Hematopoietic multipotent progenitor cell treated with erythropoietin and hydrocortisone succinate and interleukin-3 and kit ligand, for 8 days (in vitro differentiated cells): ENCODE measurements around the gene SLIT3.

ENCODE experiments used
- DNase-seq: peaks from one replicate; pipeline ENCODE4 v3.0.0-alpha.2; 2015

The SLIT3 gene

DNA sequence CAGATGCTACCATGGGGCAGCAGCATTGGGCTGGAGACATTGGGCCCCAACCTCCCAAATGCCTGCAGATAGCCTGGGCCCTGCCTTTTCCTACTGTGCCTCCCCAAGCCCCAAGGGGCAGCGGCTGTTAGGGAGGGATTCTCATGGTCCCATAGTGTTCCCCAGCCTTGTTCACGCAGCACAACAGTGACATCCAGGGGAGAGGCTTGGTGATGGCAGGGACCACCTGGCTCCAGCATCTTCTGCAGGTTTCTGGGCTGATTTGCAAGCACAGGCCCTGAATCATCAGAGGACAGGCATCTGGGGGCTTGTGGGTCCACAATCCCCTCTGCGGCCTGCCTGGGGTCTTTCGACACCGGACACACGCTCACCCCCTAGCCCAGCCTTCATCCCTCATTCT lies 354.6 kb downstream of the SLIT3 start:
- DNase-seq = peak; percentile 55

- DNase-seq = peak; percentile 53
Observed at GRCh38 chr5:168944004-168944403, 356.9 kb downstream of the SLIT3 start.

GRCh38 chr5:168943091-168943884 lies 357.7 kb downstream of the SLIT3 start:
- DNase-seq = no peak

GRCh38 chr5:168941901-168942300 lies 359.0 kb downstream of the SLIT3 start:
- peak; percentile 40 for DNase-seq

DNA sequence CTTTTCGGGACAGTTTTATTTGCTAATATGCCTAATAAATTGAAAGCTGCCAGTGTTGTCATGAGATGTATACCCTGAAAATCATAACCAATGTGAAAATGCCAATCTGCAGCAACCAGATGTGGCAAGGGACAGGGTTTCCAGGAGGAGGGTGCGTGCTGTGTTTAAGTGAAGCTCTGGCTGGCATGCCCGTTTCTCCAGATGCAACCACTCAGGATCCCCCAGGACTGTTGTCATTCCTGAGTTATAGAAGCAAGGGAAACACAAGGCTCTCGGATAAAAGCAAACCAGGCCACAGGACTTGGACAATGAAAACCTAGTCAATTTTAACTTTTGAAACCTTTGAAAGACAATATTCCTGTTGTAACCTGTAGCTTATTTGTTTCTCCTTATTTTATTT lies 360.2 kb downstream of the SLIT3 start:
- DNase-seq = no peak

- no peak for DNase-seq
Observed at GRCh38 chr5:168939887-168940544, 360.9 kb downstream of the SLIT3 start.

DNA sequence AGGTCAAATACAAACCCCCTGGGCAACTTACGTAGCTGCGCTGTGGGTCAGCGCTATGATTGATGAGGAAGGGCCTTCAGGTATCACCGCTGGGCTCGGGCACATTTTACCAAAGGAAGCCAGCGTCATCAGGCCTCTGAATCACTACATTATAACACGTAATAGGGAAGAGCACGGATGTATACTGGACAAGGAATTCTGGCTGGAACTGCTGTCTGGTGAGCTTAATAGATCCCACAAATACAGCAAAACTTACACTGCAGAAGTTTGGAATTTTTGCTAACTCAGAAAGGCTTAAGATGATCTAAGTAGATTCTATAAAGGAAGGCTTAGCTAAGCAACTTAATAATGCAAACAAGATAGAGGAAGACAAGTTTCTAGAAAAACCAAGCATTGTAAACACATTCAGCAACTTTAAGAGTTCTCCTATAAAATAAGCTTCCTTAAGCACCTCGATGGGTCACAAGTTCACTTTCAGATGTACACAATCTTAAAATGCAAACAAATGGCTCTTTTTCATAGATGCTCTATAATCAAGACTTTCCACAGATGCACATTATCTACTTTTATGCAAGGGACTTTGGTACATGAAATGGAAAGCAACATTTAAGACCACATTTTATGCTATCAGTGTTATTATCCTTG lies 361.7 kb downstream of the SLIT3 start:
- DNase-seq = no peak

DNA sequence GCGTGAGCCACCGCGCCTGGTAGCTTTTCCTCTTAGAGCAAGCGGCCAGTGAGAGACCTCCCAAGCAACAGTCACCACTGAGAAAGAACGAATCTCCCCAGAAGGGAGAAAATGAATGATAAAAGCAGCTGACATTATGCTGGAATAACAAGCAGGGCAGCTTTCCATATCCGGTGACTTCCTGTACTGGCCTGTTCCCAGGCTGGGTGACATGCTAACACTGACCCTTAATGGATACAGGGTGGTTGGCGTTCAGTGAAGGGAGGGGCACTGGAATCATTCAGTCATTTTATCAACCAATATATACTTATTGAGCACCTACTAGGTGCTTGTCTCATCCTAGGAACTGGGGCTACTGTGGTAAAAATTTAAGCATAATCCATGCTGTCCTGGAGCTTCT lies 364.4 kb downstream of the SLIT3 start:
- DNase-seq = no peak

DNA sequence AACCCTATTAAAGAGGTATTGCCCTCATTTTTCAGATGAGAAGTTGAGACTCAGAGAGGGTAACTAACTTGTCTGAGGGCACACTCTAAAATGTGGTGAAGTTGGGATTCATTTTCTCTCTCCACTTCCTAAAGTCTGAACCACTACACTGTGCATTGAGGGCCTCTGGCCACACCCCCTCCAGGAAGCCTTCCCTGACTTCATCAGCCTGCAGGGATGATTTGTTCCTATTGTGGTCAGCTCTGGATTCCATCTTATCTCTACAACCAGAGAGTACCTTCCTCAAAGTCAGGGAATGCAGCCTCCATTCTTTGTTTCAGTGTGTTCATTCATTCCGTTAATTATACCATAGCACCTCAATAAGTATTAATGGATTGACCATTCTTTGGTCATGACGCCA lies 365.8 kb downstream of the SLIT3 start:
- no peak for DNase-seq

GRCh38 chr5:168934169-168934568 lies 366.8 kb downstream of the SLIT3 start:
- DNase-seq = no peak

DNA sequence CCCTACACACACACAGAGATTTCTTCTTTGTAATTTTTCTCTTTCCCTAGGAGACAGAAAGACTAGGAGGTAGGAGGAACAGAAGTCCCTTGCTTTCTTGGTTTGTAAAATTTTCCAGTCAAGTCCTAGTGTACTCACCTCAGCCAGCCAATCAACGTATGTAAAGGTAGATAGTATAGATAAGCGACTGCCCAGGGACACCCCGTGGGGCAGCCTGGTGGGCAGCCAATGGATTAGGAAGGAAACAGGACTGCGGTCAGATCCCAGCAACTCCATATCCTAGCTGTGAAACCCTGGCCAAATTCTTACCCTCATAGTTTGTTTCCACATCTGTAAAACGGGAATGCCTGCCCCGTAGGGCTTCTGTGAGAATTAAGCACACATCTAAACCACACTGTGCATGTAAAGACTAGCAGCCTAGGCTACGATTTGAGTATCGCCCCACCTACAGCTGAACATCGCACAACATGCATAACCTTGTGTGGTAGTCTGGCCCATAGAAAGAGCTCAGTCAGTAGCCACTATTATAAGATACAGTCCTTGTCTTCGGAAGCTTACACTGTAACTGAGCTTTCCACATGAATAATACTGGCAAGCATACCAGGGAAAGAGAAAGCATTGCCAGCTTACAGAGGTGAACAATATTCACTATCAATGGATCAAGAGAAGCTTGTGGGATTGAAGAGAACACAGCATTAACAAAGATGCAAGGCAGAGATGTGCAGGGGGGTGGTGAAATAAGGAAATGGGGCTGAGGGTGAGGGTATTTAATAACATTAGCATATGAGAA lies 368.3 kb downstream of the SLIT3 start:
- no peak for DNase-seq

DNA sequence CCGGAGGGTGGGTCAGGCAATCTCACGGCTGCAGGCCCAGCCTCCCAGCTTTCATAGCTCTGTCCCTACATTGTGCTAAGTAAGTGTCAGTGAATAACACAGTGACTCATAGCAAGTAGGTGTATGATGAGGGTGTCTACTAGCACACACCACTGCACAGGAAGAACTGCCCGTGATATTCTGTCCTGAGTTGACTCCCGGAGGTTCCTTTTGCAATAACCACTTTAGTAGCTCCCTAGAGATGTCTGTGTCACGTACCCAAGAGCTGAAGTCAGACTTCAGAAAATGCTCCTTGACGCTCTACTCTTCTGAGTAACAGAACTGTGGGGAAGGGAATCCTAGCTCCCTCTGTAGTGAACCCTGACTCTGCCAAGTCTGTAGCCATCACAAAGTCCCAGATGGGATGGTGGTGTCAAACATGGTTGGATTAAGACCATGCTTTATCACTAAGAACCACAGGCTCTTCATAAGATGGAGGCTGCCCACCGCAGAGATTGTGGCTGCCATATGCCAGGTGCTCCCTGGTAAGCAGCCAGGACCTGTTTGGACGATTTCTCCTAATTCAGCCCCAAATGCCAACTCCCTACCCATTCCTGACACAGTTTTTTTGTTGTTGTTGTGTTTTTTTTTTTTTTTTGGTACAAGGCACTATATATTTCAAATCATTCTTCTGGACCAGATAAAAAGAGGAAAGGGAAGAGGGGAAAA lies 369.1 kb downstream of the SLIT3 start:
- DNase-seq = no peak

GRCh38 chr5:168929656-168930055 lies 371.3 kb downstream of the SLIT3 start:
- no peak for DNase-seq

DNA sequence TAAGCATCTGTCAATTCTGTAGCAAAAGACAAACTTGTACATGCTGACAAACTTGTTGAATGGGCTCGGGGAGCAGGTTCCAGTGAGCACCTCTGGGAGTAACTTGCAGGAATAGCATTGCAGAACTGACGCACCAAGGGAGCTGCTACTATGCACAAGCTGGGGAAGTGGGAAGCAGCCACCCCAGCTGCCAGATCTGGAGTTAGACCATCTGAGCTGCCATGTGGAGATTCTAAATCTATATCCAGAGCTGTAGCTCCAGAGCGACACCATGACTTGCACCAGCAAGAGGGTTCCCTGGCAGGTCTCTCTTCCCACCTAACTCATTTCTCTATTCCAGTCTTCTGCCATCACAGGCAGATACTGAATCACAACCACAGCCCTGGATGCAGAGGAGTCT lies 375.8 kb downstream of the SLIT3 start:
- DNase-seq = no peak

DNA sequence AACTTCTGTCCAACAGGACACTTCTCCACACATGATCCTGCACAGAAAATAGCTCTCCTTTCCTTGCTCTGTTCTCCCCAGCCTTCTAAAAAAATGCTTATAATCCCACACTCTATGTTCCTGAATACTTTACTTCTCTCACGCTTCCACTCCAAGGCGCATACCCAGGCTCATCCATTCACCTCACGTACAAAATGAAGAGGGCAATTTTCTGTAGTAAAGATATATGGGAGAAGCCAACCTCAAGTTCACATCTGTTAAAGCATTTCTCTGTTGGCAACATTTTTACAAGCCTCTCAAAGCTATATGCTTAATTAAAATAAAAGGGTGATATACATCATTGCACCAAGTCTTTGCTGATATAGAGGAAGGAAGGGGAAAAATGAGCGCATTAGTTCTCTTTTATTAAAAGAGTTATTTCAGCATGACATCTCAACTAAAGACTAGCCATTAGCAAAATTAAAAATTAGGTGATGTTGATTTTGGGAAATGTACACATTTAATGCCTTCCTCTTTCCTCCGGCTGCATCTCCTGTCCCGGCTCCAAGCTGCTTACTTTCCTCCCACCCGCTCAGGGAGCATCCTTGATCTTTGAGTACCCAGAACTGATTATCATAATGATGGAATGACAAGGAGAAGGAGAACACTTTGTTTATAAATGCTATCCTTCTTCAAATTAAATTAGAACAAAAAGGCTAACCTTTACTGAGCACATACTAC lies 379.6 kb downstream of the SLIT3 start:
- DNase-seq = no peak

- no peak for DNase-seq
Observed at GRCh38 chr5:168920019-168920810, 380.7 kb downstream of the SLIT3 start.

DNA sequence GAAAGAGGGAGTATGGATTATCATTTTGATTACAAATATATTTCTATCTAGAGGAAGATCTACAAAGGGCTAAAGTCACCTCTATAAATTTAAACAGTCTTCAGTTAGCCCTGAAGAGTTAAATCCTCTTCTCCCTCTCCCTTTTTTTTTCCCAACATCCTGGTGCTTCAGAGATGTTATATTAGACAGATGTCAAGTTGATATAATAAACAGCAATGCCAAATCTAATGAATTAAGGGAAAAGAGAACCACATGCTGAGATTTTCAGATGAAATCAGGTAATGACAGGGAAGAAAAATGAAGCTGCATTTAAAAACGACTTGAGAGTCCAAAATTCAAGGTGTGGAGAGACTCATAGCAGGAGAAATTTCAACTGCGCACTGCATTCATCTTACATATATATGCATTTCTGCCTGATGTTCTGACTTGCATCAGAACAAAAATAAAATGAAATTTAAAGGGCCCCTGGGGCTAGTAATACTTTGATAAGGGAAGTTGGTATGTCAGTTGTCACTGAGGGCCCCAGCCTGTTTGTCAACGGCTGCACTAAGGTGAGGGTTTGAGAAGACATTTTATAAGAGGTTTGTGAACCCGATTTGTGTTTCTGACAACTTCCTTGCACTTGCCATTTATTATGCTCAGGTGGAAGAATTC lies 382.9 kb downstream of the SLIT3 start:
- DNase-seq = no peak

DNA sequence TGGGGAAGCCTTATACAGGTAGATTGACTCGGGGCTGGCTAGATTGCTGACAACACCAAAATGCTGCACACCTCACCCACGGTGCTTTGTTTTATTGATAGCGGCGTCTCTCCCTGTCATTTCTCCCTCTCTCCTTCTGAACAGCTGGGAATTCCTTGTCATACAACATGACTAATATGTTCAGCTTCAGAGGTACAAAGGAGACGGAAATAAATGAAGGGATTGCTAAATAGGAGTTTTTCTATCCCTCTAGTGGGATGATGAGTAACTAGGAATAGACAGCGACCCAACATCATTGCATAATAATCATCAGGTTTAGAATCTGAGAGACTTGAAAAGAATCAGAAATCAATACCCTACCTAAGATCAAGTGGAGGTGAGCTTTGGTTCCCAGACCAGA lies 384.1 kb downstream of the SLIT3 start:
- no peak for DNase-seq

DNA sequence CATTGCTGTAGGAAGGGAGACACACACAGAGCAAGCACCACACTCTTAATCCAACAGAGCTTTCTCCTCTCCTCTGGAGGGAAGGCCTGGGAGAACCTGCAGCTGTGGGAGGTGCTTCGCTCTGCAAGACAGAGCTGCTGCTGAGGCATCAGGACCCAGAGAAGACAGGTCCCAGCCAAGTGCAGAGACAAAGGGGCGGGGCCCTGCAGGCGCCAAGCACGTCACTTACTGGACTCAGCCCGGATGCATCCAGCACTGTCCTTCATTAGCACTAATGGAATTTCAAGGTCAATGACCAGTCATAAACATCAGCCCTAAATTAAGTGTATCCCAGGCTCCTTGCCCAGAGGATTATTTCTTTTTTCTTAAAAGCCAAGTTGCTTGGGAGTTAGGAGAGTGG lies 384.7 kb downstream of the SLIT3 start:
- DNase-seq = no peak

GRCh38 chr5:168914491-168914890 lies 386.4 kb downstream of the SLIT3 start:
- no peak for DNase-seq

- no peak for DNase-seq
Observed at GRCh38 chr5:168910874-168911273, 390.1 kb downstream of the SLIT3 start.
